Bronchial epithelial cell (primary cell): ENCODE data around the gene IL1RL2. TPM values are rescaled to one million over a fixed set of nuclear protein-coding genes. Genes with fewer than 3 reads are reported as not detected.

Experiments used
- DNase-seq: peaks from one replicate; pipeline ENCODE4 v3.0.0-alpha.2; 2010; ENCODE audit warnings: low read depth
- FAIRE-seq: peaks from 2 replicates; lab custom pipeline; 2011; peaks lifted over from hg19 to GRCh38; lab: Jason Lieb, UNC
- H3K27me3 ChIP-seq: 2 replicates; pipeline ENCODE4 v1.5.1; 2011; ENCODE audit warnings: low read length; ENCODE audit not compliant: control insufficient read depth, insufficient read depth
- H3K36me3 ChIP-seq: 2 replicates; pipeline ENCODE4 v1.5.1; 2011; ENCODE audit warnings: low read length; ENCODE audit not compliant: control insufficient read depth, insufficient read depth
- H3K4me3 ChIP-seq: 2 replicates; pipeline ENCODE4 v1.5.1; 2011; ENCODE audit warnings: mild to moderate bottlenecking, low read depth, low read length, control low read depth
- total RNA-seq: library from RNA; depleted of rRNA; stranded (reverse); fragments of >200 nt; gene quantifications from 2 replicates; pipeline ENCODE4 v1.2.1, GENCODE V29; 2014
- TF ChIP-seq, protein P1 (sequence below): IDR thresholded peaks from 2 replicates; pipeline ENCODE4 v1.5.1; 2011; ENCODE audit warnings: mild to moderate bottlenecking, moderate library complexity, low read length, control low read depth, inconsistent platforms; ENCODE audit not compliant: insufficient read depth, severe bottlenecking

Gene IL1RL2
- total RNA-seq, 1 donor from 2014 or later = 1.8 TPM

DNA sequence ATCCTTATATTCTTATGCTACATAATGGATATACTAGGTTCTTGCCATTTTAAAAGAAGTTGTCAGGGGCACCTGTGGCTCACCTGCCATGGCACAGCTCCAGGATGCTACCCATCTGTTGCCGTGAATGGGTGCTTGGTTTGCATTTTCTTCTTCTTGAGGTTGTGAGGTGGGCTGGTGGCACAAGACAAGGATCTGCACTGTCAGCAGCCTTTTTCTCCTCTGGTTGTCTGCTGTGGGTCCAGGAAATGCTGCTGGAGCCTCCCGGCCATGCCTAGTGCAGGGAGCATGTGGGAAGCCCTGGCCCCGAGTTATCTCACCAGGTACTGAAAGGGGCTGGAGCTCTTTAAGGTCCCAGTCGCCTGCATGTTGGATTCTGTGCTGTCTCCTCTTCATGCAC lies 41.7 kb upstream of the IL1RL2 start:
- H3K4me3 ChIP-seq = no peak overlapping the region
- no peak for FAIRE-seq

DNA sequence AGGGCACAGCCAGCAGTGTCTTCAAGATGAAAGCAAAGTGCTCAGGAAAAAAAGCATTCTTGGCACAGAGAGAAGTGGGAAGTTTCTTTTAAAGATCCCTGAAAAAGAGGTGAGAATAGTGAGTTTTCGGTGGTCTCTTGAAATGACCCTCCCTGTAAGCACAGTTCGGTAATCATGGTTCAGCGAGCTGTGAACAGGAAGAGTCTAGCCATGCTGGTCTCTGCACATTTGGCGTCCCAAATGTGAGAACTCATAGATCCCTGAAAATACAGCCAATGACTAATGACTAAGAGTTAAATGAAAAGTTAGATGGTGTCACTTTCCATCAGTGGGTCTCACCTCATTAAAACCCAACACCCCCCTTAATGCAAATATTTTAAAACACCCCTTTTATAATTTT lies 40.9 kb upstream of the IL1RL2 start:
- Histone ChIP-seq H3K4me3 (no peak overlapping the region), H3K27me3 (no peaks in the 10 kb centered on the region), H3K36me3 (no peaks in the 10 kb centered on the region)
- TF ChIP-seq, protein P1, sequence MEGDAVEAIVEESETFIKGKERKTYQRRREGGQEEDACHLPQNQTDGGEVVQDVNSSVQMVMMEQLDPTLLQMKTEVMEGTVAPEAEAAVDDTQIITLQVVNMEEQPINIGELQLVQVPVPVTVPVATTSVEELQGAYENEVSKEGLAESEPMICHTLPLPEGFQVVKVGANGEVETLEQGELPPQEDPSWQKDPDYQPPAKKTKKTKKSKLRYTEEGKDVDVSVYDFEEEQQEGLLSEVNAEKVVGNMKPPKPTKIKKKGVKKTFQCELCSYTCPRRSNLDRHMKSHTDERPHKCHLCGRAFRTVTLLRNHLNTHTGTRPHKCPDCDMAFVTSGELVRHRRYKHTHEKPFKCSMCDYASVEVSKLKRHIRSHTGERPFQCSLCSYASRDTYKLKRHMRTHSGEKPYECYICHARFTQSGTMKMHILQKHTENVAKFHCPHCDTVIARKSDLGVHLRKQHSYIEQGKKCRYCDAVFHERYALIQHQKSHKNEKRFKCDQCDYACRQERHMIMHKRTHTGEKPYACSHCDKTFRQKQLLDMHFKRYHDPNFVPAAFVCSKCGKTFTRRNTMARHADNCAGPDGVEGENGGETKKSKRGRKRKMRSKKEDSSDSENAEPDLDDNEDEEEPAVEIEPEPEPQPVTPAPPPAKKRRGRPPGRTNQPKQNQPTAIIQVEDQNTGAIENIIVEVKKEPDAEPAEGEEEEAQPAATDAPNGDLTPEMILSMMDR = no peak
- DNase-seq = no peak
- no peak for FAIRE-seq

More for the DNA sequence above, 41.7 kb upstream of the IL1RL2 start:
- DNase-seq = no peak
- no peaks in the 10 kb centered on the region for H3K36me3 ChIP-seq
- TF ChIP-seq, protein P1 = no peak
- no peaks in the 10 kb centered on the region for H3K27me3 ChIP-seq

DNA sequence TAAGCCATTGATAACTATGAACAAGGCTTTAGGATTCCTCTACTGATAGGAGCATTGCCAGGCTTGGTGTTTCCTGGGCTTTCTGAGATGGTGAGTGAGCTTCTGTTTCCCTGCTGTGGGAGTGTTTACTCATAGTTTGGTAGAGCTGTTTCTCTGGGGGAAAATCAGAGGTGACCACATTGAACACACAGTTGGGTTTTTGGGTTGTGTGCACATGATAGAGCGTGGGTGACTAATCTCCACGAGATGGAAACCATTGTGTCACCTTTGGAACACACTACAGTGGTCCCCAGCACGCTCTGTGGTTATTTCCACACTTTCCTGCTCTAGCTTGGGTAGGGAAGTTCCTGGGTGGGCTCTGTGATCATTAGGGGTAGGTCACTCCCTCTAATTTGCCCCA lies 38.9 kb upstream of the IL1RL2 start:
- H3K27me3 ChIP-seq = no peaks in the 10 kb centered on the region
- FAIRE-seq = no peak

DNA sequence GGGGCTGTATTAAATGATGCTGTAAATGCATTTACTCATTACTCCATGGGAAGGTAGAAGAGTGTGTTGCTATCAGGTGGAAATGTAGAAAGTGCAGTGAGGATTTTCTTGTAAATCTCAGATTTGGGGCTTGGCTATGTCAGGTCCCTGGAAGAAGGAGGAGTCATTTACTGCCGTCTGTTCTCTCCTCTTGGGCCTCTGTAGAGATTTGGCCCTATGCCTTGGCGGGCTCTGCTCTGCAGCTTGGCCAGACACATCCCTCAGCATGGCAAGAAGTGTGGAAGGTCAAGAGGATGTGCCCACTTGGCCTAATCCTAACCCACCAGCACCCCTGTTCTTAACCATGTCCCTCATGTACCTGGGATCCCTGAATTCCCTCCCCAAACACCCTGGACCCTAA lies 37.6 kb upstream of the IL1RL2 start:
- H3K27me3 ChIP-seq = no peaks in the 10 kb centered on the region
- no peak overlapping the region for H3K4me3 ChIP-seq
- TF ChIP-seq, protein P1 = no peak
- no peak for FAIRE-seq
- no peaks in the 10 kb centered on the region for H3K36me3 ChIP-seq
- no peak for DNase-seq

More for the DNA sequence above, 38.9 kb upstream of the IL1RL2 start:
- H3K36me3 ChIP-seq = no peaks in the 10 kb centered on the region
- H3K4me3 ChIP-seq = no peak overlapping the region
- TF ChIP-seq, protein P1 = no peak
- DNase-seq = no peak

DNA sequence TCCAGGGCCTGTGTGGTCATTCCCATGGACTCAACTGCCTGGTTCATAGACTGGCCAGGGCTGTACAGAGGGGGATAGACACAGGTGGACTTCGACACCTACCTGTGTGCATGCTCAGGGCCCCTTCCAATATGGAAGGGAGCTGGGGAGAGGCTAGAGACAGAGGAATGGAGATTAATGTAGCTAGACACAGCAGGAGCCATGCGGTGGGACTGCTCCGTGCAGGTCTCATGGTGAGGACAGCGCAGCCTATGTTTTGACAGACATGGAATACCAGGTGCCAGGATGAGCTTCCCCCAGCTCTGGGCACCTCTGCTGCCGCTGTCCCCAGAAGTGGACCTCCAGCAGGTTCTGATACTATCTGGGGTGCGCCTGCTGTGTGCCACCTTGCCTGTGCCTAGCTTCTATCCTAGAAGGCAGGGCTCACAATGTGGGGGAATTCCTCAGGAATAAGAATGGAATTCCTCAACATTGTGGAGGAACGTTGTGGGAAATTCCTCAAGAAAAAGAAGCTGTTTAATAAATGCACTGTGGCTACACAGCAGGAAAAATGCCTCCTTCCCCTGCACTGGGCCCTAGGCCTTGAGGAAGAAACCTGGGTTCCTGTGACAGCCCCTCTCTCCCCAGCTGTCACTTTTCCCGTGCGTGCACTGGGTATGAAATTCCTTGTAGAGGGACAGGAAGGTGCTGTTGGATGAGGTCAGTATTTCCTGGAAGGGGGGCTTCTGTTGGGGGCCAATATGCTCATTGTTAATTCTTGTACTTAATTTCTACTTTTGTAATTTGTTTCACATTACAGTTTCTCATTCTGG lies 37.0 kb upstream of the IL1RL2 start:
- Histone ChIP-seq H3K27me3 (no peaks in the 10 kb centered on the region), H3K4me3 (no peak overlapping the region), H3K36me3 (no peaks in the 10 kb centered on the region)
- TF ChIP-seq, protein P1 = no peak
- FAIRE-seq (no peak), DNase-seq (no peak)

DNA sequence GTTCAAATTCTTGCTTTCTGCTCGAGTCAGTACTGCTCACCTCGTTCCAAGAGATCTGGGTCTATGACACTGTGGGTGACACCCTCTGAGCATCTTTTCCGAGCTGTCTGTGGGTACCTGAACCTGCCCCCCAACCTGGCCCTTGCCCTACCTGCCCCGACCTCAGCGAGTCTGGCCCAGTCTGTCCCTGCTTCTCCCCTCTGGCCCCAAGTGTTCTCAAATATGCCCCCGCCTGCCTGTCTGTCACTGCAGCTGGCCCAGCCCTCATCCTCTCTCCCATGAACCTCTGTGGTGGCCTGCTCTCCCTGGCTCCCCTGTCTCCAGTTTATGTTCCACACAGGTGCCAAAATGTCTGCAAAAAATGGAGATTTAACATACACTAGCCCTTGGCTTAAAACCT lies 32.5 kb upstream of the IL1RL2 start:
- TF ChIP-seq, protein P1 = no peak
- no peaks in the 10 kb centered on the region for H3K27me3 ChIP-seq
- peaks cover 1% of the 10 kb centered on the region for H3K36me3 ChIP-seq
- DNase-seq = no peak
- H3K4me3 ChIP-seq = no peak overlapping the region
- no peak for FAIRE-seq
